ENCODE data around the gene JTB. TPM values are rescaled to one million over a fixed set of nuclear protein-coding genes. Genes with fewer than 3 reads are reported as not detected.

JTB gene
- total RNA-seq, 1 donor from 2014 or later = 72.1 TPM

GRCh38 chr1:153944005-153944826 lies 33.3 kb downstream of the JTB start:
- TF ChIP-seq CTCF (IDR thresholded peaks at IDR 0.05; ENCODE audit: unreplicated experiment) = no peak
- H3K36me3 Mint-ChIP-seq = peaks cover 7% of the 10 kb centered on the region

GRCh38 chr1:153942766-153943549 lies 34.5 kb downstream of the JTB start:
- H3K9me3 Mint-ChIP-seq = no peaks in the 10 kb centered on the region
- TF ChIP-seq CTCF (IDR thresholded peaks at IDR 0.05; ENCODE audit: unreplicated experiment) = no peak
- no peak for DNase-seq (ENCODE audit: low spot score in 2 of 2, unreplicated experiment in 2 of 2)

More at GRCh38 chr1:153944005-153944826, 33.3 kb downstream of the JTB start:
- H3K4me3 Mint-ChIP-seq = peak overlapping the region; percentile 78
- DNase-seq (ENCODE audit: low spot score in 2 of 2, unreplicated experiment in 2 of 2) = no peak
- H3K27ac Mint-ChIP-seq = no peak overlapping the region
- peaks cover 13% of the 10 kb centered on the region for H3K4me1 Mint-ChIP-seq
- H3K27me3 Mint-ChIP-seq (ENCODE audit: low read depth) = no peaks in the 10 kb centered on the region
- H3K9me3 Mint-ChIP-seq = no peaks in the 10 kb centered on the region

GRCh38 chr1:153941826-153942725 lies 35.4 kb downstream of the JTB start:
- Mint-ChIP-seq H3K36me3 (peaks cover 7% of the 10 kb centered on the region), H3K4me3 (no peak overlapping the region), H3K4me1 (peaks cover 13% of the 10 kb centered on the region), H3K9me3 (no peaks in the 10 kb centered on the region), H3K27ac (no peak overlapping the region), H3K27me3 (ENCODE audit: low read depth) (no peaks in the 10 kb centered on the region)
- no peak for DNase-seq (ENCODE audit: low spot score in 2 of 2, unreplicated experiment in 2 of 2)
- no peak for TF ChIP-seq CTCF (IDR thresholded peaks at IDR 0.05; ENCODE audit: unreplicated experiment)

More at GRCh38 chr1:153942766-153943549, 34.5 kb downstream of the JTB start:
- H3K27ac Mint-ChIP-seq = no peak overlapping the region
- H3K4me3 Mint-ChIP-seq = no peak overlapping the region
- H3K4me1 Mint-ChIP-seq = peaks cover 13% of the 10 kb centered on the region
- H3K27me3 Mint-ChIP-seq (ENCODE audit: low read depth) = no peaks in the 10 kb centered on the region
- H3K36me3 Mint-ChIP-seq = peaks cover 4% of the 10 kb centered on the region

- DNase-seq (ENCODE audit: low spot score in 2 of 2, unreplicated experiment in 2 of 2) = no peak
- no peak overlapping the region for H3K27ac Mint-ChIP-seq
- no peaks in the 10 kb centered on the region for H3K27me3 Mint-ChIP-seq (ENCODE audit: low read depth)
- no peak overlapping the region for H3K4me3 Mint-ChIP-seq
- H3K9me3 Mint-ChIP-seq = no peaks in the 10 kb centered on the region
- H3K4me1 Mint-ChIP-seq = peaks cover 13% of the 10 kb centered on the region
- TF ChIP-seq CTCF (IDR thresholded peaks at IDR 0.05; ENCODE audit: unreplicated experiment) = no peak
- H3K36me3 Mint-ChIP-seq = peaks cover 16% of the 10 kb centered on the region
Measured at GRCh38 chr1:153940756-153941155, 36.7 kb downstream of the JTB start.

GRCh38 chr1:153939476-153939875 lies 38.0 kb downstream of the JTB start:
- no peak overlapping the region for H3K27ac Mint-ChIP-seq
- H3K9me3 Mint-ChIP-seq = no peaks in the 10 kb centered on the region
- H3K4me3 Mint-ChIP-seq = no peak overlapping the region
- no peaks in the 10 kb centered on the region for H3K27me3 Mint-ChIP-seq (ENCODE audit: low read depth)
- H3K36me3 Mint-ChIP-seq = peaks cover 22% of the 10 kb centered on the region
- TF ChIP-seq CTCF (IDR thresholded peaks at IDR 0.05; ENCODE audit: unreplicated experiment) = no peak
- H3K4me1 Mint-ChIP-seq = peaks cover 2% of the 10 kb centered on the region
- no peak for DNase-seq (ENCODE audit: low spot score in 2 of 2, unreplicated experiment in 2 of 2)

Measured in mesothelial cell of epicardium (in vitro differentiated cells).